ENCODE data around the gene DHTKD1.
A peak's percentile ranks its signal among the peaks of the same experiment; 100 is the strongest.

DHTKD1 gene

DNA sequence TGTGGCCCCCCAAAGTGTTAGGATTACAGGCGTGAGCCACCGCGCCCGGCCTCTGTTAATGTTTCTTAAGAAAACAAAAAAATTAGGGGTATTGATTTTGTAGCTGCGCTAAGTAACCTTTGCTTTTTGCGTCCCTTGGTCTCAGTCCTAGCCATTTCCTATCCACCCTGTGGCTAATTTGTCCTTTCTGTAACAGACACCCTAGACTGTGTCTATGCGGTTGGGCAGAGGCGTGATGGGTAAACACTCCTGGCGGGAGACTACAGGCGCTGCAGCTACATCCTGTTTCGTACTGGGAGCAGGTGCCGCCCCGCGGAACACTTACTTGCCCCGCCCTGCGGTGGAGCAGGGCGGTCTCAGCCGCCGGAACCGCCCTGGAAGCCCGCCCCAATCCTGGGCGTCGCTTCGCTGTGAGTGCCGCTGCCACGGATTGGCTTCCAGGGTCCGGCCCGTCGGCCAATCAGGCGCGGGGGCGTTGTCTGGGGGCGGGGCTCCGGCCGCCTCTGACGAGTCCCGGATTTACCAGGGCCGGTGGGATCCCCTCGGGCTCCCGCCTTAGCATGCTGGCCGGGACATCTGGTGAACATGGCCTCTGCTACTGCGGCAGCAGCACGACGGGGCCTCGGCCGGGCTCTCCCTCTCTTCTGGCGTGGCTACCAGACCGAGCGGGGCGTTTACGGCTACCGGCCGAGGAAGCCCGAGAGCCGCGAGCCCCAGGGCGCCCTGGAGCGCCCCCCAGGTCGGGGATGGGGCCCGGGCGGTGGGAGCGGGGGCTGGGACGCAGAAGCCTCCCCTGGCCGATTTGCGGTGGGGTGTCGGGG, at the start of gene DHTKD1:
DHTKD1 (plus strand) TSS at position 506 of the 821 bp plus-strand sequence; CDS start at position 586, 80 bp downstream.
- DNase-seq: peak; percentile 99

GRCh38 chr10:12019283-12019971, 49.3 kb upstream of the DHTKD1 start:
- in situ Hi-C loops (cut with MboI; ENCODE audit: low pct_unique_long_range_greater_than_20kb, low sequenced_read_pairs): no loop called here
- no peak for DNase-seq

More for the DNA sequence above, at the start of gene DHTKD1:
- in situ Hi-C loops (cut with MboI; ENCODE audit: low pct_unique_long_range_greater_than_20kb, low sequenced_read_pairs): no loop called here

DNA sequence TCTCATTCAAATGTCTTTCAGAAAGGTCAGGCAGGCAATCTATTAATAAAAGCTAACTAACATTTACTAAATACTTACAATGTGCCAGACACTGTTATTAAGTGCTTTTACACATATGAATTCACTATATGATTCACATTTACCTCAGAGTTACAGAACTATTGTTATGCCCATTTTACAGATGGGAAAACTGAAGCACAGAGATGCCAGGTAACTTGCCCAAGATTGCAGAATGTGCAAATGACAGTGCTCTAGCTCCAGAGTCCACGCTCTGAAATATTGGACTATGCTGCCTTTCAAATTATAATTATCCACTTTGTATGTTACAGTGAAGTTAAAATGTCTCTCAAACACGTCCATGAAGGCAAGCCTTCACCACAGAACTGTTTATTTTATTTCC, 48.2 kb upstream of the DHTKD1 start:
- in situ Hi-C loops (cut with MboI; ENCODE audit: low pct_unique_long_range_greater_than_20kb, low sequenced_read_pairs): no loop called here

DNA sequence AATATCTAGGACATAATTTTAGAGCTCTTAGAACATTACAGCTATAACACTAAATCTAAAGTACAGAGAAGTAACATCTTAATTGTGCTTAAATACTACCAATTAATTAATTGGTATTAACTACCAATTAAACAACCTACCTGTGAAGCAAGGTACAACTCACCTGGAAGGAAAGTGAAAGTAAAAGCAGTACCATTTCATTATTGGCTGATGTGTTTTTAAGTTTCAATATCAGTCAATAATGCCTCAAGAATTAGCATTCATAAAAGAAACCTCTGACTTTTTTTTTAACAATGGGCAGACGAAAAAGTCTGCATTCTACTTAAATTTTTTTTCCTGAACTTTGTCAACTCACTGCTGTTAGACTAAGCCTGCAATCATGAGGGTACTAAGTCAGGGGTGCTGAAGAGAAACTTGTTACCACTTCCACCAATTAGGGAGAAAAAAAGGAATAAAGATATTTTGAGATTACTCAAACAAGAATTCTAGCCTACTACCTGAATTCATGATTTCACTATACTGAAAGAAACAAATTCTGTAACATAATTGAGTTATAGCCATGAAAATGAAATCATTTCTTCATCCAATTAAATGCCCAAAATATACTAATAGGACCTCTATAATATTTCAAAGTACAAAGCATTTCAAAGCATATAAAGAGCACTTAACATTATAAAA, 46.0 kb upstream of the DHTKD1 start:
- no peak for DNase-seq
- in situ Hi-C loops (cut with MboI; ENCODE audit: low pct_unique_long_range_greater_than_20kb, low sequenced_read_pairs): no loop called here

More for the DNA sequence above, 48.2 kb upstream of the DHTKD1 start:
- DNase-seq: peak; percentile 15

DNA sequence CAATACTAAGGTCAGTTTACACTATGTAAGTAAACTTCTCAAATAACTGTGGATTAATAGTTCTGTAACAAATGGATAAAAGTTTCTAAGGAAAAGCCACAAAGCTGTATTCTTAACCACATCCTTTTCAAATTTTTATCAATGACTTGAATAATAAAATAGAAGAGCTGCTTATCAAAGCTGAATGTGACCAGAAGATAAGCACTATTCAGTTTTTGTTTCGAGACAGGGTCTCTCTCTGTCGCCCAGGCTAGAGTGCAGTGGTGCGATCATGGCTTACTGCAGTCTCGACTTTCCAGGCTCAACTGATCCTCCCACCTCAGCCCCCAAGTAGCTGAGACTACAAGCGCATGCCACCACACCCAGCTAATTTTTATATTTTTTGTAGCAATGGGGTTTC, 43.2 kb upstream of the DHTKD1 start:
- DNase-seq: no peak
- in situ Hi-C loops (cut with MboI; ENCODE audit: low pct_unique_long_range_greater_than_20kb, low sequenced_read_pairs): no loop called here

DNA sequence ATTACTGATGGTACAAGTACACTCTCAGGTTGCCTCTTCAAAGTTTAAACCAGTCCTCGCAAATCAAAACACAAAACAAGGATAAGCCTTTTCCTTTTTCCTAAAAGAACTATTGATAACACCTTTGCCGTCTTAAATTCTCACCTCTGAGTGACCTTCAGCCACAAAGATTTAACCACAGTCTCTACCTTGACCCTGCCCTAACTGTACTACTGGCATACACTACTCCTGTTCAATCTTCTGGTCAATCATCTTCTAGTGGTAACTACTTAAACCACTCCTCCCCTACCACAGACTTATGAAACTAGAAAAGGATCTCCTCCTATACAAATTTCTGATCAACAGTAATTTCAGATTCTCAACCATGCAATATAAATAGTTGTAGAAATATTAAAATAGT, 41.2 kb upstream of the DHTKD1 start:
- DNase-seq: no peak
- in situ Hi-C loops (cut with MboI; ENCODE audit: low pct_unique_long_range_greater_than_20kb, low sequenced_read_pairs): no loop called here

- DNase-seq: no peak
- in situ Hi-C loops (cut with MboI; ENCODE audit: low pct_unique_long_range_greater_than_20kb, low sequenced_read_pairs): no loop called here
Measured at GRCh38 chr10:12031404-12031803, 37.4 kb upstream of the DHTKD1 start.

- in situ Hi-C loops (cut with MboI; ENCODE audit: low pct_unique_long_range_greater_than_20kb, low sequenced_read_pairs): no loop called here
- no peak for DNase-seq
Measured at GRCh38 chr10:12036073-12036655, 32.6 kb upstream of the DHTKD1 start.

GRCh38 chr10:12041766-12042408, 26.9 kb upstream of the DHTKD1 start:
- in situ Hi-C loops (cut with MboI; ENCODE audit: low pct_unique_long_range_greater_than_20kb, low sequenced_read_pairs): no loop called here
- DNase-seq: peak; percentile 41

DNA sequence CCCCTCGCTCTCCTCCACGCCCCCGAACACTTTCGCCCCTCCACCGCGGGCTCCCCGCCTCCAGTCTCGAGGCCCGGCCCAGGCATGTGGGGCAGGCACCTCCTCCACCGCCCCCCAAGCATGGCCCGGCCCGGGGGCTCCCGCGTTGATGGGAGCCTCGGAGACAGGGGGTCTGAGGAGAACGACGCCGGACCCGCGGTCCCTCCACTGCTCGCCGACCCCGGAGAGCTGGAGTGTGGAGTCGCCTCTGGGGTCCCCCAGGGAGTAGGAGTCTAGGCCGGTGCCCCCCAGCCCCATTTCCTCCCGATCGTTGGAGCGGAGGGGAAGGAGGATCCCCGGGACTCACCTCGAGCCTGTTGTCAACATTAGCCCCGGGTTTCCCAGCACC, 26.4 kb upstream of the DHTKD1 start:
- DNase-seq: no peak

GRCh38 chr10:12042797-12043651, 25.7 kb upstream of the DHTKD1 start, which contains the start of gene UPF2:
UPF2 (minus strand) TSS chr10:12042809; CDS start chr10:12035423, 7,386 bp downstream.
- peak; percentile 95 for DNase-seq
- in situ Hi-C loops (cut with MboI; ENCODE audit: low pct_unique_long_range_greater_than_20kb, low sequenced_read_pairs): no loop called here

More for the DNA sequence above, 26.4 kb upstream of the DHTKD1 start:
- in situ Hi-C loops (cut with MboI; ENCODE audit: low pct_unique_long_range_greater_than_20kb, low sequenced_read_pairs): no loop called here

GRCh38 chr10:12045596-12045995, 23.2 kb upstream of the DHTKD1 start:
- no peak for DNase-seq
- in situ Hi-C loops (cut with MboI; ENCODE audit: low pct_unique_long_range_greater_than_20kb, low sequenced_read_pairs): no loop called here

DNA sequence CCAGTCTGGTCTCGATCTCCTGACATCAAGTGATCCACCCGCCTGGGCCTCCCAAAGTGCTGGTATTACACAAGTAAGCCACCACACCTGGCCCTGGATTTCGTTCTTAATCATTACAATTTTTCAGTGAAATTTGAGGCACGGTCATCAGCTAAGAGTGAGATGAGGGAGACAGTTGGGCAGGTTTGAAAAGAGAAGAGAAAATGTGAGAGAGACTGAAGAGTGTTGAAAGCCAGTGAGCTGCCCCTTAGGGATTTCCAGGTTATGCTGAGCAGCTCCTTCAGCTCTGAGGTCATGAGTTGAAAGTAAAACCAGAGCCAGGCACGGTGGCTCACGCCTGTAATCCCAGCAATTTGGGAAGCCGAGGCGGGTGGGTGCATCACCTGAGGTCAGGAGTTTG, 20.2 kb upstream of the DHTKD1 start:
- no peak for DNase-seq
- in situ Hi-C loops (cut with MboI; ENCODE audit: low pct_unique_long_range_greater_than_20kb, low sequenced_read_pairs): no loop called here

GRCh38 chr10:12050528-12050927, 18.2 kb upstream of the DHTKD1 start:
- DNase-seq: no peak
- in situ Hi-C loops (cut with MboI; ENCODE audit: low pct_unique_long_range_greater_than_20kb, low sequenced_read_pairs): no loop called here

DNA sequence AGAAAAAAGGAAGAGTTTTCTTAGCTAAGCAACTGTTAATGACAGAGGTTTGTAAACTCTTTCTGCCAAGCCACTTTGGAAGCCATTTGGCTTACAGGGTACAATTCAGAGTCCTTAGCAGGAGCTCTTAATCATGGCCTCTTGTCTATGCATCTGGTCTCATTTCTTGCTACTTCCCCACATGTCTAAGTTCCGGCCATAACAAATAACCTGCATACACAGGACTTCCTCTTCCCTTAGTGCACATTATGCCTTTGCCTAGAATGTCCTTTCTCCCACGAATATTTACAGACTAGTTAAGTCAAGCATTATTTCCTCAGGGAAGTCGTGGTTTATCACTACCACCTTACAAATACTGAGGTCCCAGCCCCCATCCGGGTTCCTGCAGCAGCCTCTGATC, 17.5 kb upstream of the DHTKD1 start:
- in situ Hi-C loops (cut with MboI; ENCODE audit: low pct_unique_long_range_greater_than_20kb, low sequenced_read_pairs): no loop called here
- peak; percentile 78 for DNase-seq

DNA sequence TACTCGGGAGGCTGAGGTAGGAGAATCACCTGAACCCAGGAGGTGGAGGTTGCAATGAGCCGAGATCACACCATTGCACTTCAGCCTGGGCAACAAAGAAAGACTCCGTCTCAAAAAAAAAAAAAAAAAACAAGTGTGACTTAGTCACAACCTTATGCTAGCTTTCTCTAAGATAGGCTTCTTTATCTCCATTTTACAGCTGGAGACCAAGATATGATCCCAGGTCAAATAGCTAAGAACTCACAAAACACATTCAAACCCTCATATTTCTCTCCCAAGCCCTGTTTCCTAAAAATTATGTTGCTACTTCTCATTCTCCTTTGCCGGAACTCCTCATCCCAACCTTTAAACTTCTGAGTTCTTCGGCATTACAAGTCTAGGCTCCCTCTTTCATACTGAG, 13.0 kb upstream of the DHTKD1 start:
- in situ Hi-C loops (cut with MboI; ENCODE audit: low pct_unique_long_range_greater_than_20kb, low sequenced_read_pairs): no loop called here
- DNase-seq: no peak

DNA sequence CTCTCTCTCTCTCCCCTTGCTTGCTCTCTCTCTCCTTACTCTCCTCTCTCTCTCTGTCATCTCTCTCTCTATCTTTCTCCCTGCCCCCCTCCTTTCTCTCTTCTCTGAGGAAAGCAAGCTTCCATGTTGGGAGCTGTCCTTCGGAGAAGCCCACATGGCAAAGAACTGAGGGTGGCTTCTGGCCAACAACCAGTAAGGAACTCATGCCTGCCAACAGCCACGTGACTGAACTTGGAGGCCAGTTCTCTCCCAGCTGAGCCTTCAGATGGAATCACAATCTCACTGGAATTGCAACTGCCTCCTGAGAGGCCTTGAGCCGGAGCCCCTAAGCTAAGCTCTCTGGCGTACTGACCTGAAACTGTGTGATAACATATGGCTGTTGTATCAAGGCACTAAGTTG, 12.0 kb upstream of the DHTKD1 start:
- no peak for DNase-seq
- in situ Hi-C loops (cut with MboI; ENCODE audit: low pct_unique_long_range_greater_than_20kb, low sequenced_read_pairs): no loop called here

DNA sequence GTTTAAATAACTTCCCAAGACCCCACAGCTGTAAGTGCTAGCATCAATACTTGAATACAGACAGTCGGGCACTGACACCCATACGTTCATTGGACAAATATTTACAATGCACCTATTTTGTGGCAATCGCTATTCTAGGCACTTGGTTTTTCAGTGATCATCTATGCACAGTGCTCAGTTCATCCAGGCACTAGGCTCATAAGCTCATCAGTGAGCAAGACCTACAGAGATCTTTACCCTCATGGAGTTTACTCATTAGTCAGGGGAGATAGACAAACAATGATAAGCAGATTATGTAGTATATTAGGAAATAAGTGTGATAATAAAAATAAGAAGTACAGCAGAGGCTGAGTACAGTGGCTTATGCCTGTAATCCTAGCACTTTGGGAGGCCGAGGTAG, 7.6 kb upstream of the DHTKD1 start:
- in situ Hi-C loops (cut with MboI; ENCODE audit: low pct_unique_long_range_greater_than_20kb, low sequenced_read_pairs): no loop called here
- no peak for DNase-seq
